ENCODE data around the gene ZC3H18.

GRCh38 chr16:88539261-88539651 is 30.9 kb upstream of the ZC3H18 start:
- TF ChIP-seq EZH2 (IDR thresholded peaks at IDR 0.05; ENCODE audit: low read length, unreplicated experiment) (no peak), CTCF (conservative IDR thresholded peaks at IDR 0.05; ENCODE audit: low read depth, low read length) (no peak), EZH2phosphoT487 (IDR thresholded peaks at IDR 0.05; ENCODE audit: borderline replicate concordance, low read length) (no peak)
